Nephron progenitor cell (in vitro differentiated cells): Measurements from ENCODE around the gene CLASP1.
A peak's percentile ranks its signal among the peaks of the same experiment; 100 is the strongest.
"Not testable (repeated sequence)": the region's sequence is repeated elsewhere in the genome, so short reads cannot be mapped to it uniquely, and the experiment has no call there.

Experiments used
- DNase-seq: peaks from one replicate; pipeline ENCODE4 v3.0.0; 2021
- H3K27ac Mint-ChIP-seq: 2 replicates; pipeline ENCODE4 v1.8.0; 2021; ENCODE audit warnings: mild to moderate bottlenecking, moderate library complexity, mixed read lengths
- H3K27me3 Mint-ChIP-seq: 2 replicates; pipeline ENCODE4 v1.8.0; 2021; ENCODE audit warnings: mild to moderate bottlenecking, low read depth, mixed read lengths; ENCODE audit not compliant: poor library complexity
- H3K36me3 Mint-ChIP-seq: 2 replicates; pipeline ENCODE4 v1.8.0; 2021; ENCODE audit warnings: low read depth, mixed read lengths
- H3K4me1 Mint-ChIP-seq: 2 replicates; pipeline ENCODE4 v1.8.0; 2021; ENCODE audit warnings: mixed read lengths
- H3K4me3 Mint-ChIP-seq: 2 replicates; pipeline ENCODE4 v1.8.0; 2021; ENCODE audit warnings: mild to moderate bottlenecking, moderate library complexity, mixed read lengths
- H3K9me3 Mint-ChIP-seq: 2 replicates; pipeline ENCODE4 v1.8.0; 2021; ENCODE audit warnings: mild to moderate bottlenecking, moderate library complexity, mixed read lengths
- CTCF ChIP-seq: fragments of 200-600 bp; sonication (generic); IDR thresholded peaks from 2 replicates; pipeline ENCODE4 v1.5.0; 2021; ENCODE audit warnings: antibody characterized with exemption

The CLASP1 gene

GRCh38 chr2:121386707-121387106, 262.6 kb downstream of the CLASP1 start:
- TF ChIP-seq CTCF = no peak
- Mint-ChIP-seq H3K27me3 (no peaks in the 10 kb centered on the region), H3K4me1 (no peaks in the 10 kb centered on the region), H3K4me3 (no peak overlapping the region), H3K9me3 (no peaks in the 10 kb centered on the region), H3K27ac (no peak overlapping the region), H3K36me3 (peaks cover 57% of the 10 kb centered on the region)
- no peak for DNase-seq

GRCh38 chr2:121386102-121386501, 263.2 kb downstream of the CLASP1 start:
- H3K36me3 Mint-ChIP-seq = peaks cover 58% of the 10 kb centered on the region
- no peaks in the 10 kb centered on the region for H3K4me1 Mint-ChIP-seq
- H3K27me3 Mint-ChIP-seq = no peaks in the 10 kb centered on the region
- no peak for TF ChIP-seq CTCF
- no peak overlapping the region for H3K27ac Mint-ChIP-seq
- DNase-seq = no peak
- H3K9me3 Mint-ChIP-seq = no peaks in the 10 kb centered on the region
- no peak overlapping the region for H3K4me3 Mint-ChIP-seq

- Mint-ChIP-seq H3K36me3 (peaks cover 88% of the 10 kb centered on the region), H3K27me3 (no peaks in the 10 kb centered on the region), H3K27ac (peak overlapping the region; percentile 64), H3K4me3 (no peak overlapping the region), H3K4me1 (no peaks in the 10 kb centered on the region), H3K9me3 (no peaks in the 10 kb centered on the region)
- DNase-seq = no peak
- no peak for TF ChIP-seq CTCF
Measured at GRCh38 chr2:121382744-121383143, 266.5 kb downstream of the CLASP1 start.

- Mint-ChIP-seq H3K27ac (peak overlapping the region; percentile 36), H3K4me1 (peaks cover 3% of the 10 kb centered on the region), H3K27me3 (no peaks in the 10 kb centered on the region), H3K4me3 (no peak overlapping the region), H3K36me3 (peaks cover 95% of the 10 kb centered on the region), H3K9me3 (no peaks in the 10 kb centered on the region)
- no peak for DNase-seq
- no peak for TF ChIP-seq CTCF
Measured at GRCh38 chr2:121377646-121378045, 271.6 kb downstream of the CLASP1 start.

- Mint-ChIP-seq H3K27ac (no peak overlapping the region), H3K4me1 (peaks cover 3% of the 10 kb centered on the region), H3K27me3 (no peaks in the 10 kb centered on the region), H3K4me3 (no peak overlapping the region), H3K36me3 (peaks cover 95% of the 10 kb centered on the region), H3K9me3 (no peaks in the 10 kb centered on the region)
- no peak for DNase-seq
- no peak for TF ChIP-seq CTCF
Measured at GRCh38 chr2:121376535-121377250, 272.6 kb downstream of the CLASP1 start.

GRCh38 chr2:121375621-121376159, 273.6 kb downstream of the CLASP1 start:
- no peaks in the 10 kb centered on the region for H3K9me3 Mint-ChIP-seq
- H3K4me3 Mint-ChIP-seq = no peak overlapping the region
- no peak for DNase-seq
- peaks cover 3% of the 10 kb centered on the region for H3K4me1 Mint-ChIP-seq
- H3K27me3 Mint-ChIP-seq = no peaks in the 10 kb centered on the region
- TF ChIP-seq CTCF = no peak
- no peak overlapping the region for H3K27ac Mint-ChIP-seq
- H3K36me3 Mint-ChIP-seq = peaks cover 94% of the 10 kb centered on the region

- not testable (repeated sequence) for H3K9me3 Mint-ChIP-seq, H3K4me1 Mint-ChIP-seq, DNase-seq, H3K4me3 Mint-ChIP-seq, H3K27ac Mint-ChIP-seq, H3K27me3 Mint-ChIP-seq
- H3K36me3 Mint-ChIP-seq = peaks cover 95% of the 10 kb centered on the region
Measured at GRCh38 chr2:121374412-121375075, 274.7 kb downstream of the CLASP1 start.
